ENCODE results near the gene XAGE3.
"Not testable (repeated sequence)": the region's sequence is repeated elsewhere in the genome, so short reads cannot be mapped to it uniquely, and the experiment has no call there.

Gene XAGE3

GRCh38 chrX:52874661-52875060 is 6.8 kb upstream of the XAGE3 start:
- TF ChIP-seq CTCF (IDR thresholded peaks at IDR 0.05; ENCODE audit: low read depth, low read length) (no peak), MYC (IDR thresholded peaks at IDR 0.05; ENCODE audit: low read depth, low read length) (no peak), MAX (IDR thresholded peaks at IDR 0.05; ENCODE audit: low read depth, low read length) (no peak), POLR2A (IDR thresholded peaks at IDR 0.05; ENCODE audit: extremely low read depth, insufficient read length) (no peak)
- no peak overlapping the region for H3K4me3 ChIP-seq (ENCODE audit: low read depth, low read length)
- DNase-seq (ENCODE audit: low read depth): no peak

- DNase-seq (ENCODE audit: low read depth); H3K4me3 ChIP-seq (ENCODE audit: low read depth, low read length): not testable (repeated sequence)
Observed at GRCh38 chrX:52873825-52874224, 5.9 kb upstream of the XAGE3 start.

GRCh38 chrX:52870046-52870445 is 2.2 kb upstream of the XAGE3 start:
- no peak for TF ChIP-seq CTCF (IDR thresholded peaks at IDR 0.05; ENCODE audit: low read depth, low read length)
- no peak for TF ChIP-seq MYC (IDR thresholded peaks at IDR 0.05; ENCODE audit: low read depth, low read length)
- no peak for TF ChIP-seq POLR2A (IDR thresholded peaks at IDR 0.05; ENCODE audit: extremely low read depth, insufficient read length)
- TF ChIP-seq MAX (IDR thresholded peaks at IDR 0.05; ENCODE audit: low read depth, low read length): no peak
- no peak for DNase-seq (ENCODE audit: low read depth)
- H3K4me3 ChIP-seq (ENCODE audit: low read depth, low read length): no peak overlapping the region

GRCh38 chrX:52865343-52865998 is 2.4 kb downstream of the XAGE3 start:
- no peak overlapping the region for H3K4me3 ChIP-seq (ENCODE audit: low read depth, low read length)
- TF ChIP-seq MYC (IDR thresholded peaks at IDR 0.05; ENCODE audit: low read depth, low read length) (no peak), POLR2A (IDR thresholded peaks at IDR 0.05; ENCODE audit: extremely low read depth, insufficient read length) (no peak), CTCF (IDR thresholded peaks at IDR 0.05; ENCODE audit: low read depth, low read length) (no peak), MAX (IDR thresholded peaks at IDR 0.05; ENCODE audit: low read depth, low read length) (no peak)
- DNase-seq (ENCODE audit: low read depth): no peak

GRCh38 chrX:52856991-52857525 is 10.8 kb downstream of the XAGE3 start:
- DNase-seq (ENCODE audit: low read depth); H3K4me3 ChIP-seq (ENCODE audit: low read depth, low read length): not testable (repeated sequence)

- DNase-seq (ENCODE audit: low read depth): no peak
- H3K4me3 ChIP-seq (ENCODE audit: low read depth, low read length): no peak overlapping the region
- no peak for TF ChIP-seq CTCF (IDR thresholded peaks at IDR 0.05; ENCODE audit: low read depth, low read length)
- TF ChIP-seq MYC (IDR thresholded peaks at IDR 0.05; ENCODE audit: low read depth, low read length): no peak
- TF ChIP-seq MAX (IDR thresholded peaks at IDR 0.05; ENCODE audit: low read depth, low read length): no peak
- no peak for TF ChIP-seq POLR2A (IDR thresholded peaks at IDR 0.05; ENCODE audit: extremely low read depth, insufficient read length)
Observed at GRCh38 chrX:52852110-52852860, 15.6 kb downstream of the XAGE3 start.

GRCh38 chrX:52843619-52844018 is 24.3 kb downstream of the XAGE3 start:
- DNase-seq (ENCODE audit: low read depth); H3K4me3 ChIP-seq (ENCODE audit: low read depth, low read length): not testable (repeated sequence)
